ENCODE measurements around the gene CCNY. TPM values are rescaled to one million over a fixed set of nuclear protein-coding genes. Genes with fewer than 3 reads are reported as not detected.

The CCNY gene
- total RNA-seq, 4 donors from 2014 or later = 21.7 to 27.7 (median 24.8) TPM

GRCh38 chr10:35425595-35425994, 89.3 kb downstream of the CCNY start:
- H3K27me3 ChIP-seq = no peaks in the 10 kb centered on the region
- no peaks in the 10 kb centered on the region for H3K9me3 ChIP-seq
- H3K36me3 ChIP-seq = no peaks in the 10 kb centered on the region
- peaks cover 0 to 18% (median 4%) of the 10 kb centered on the region in 4 donors for H3K4me1 ChIP-seq
- no peak for DNase-seq
- no peak for TF ChIP-seq POLR2A (IDR thresholded peaks at IDR 0.05)
- no peak for TF ChIP-seq CTCF (IDR thresholded peaks at IDR 0.05)
- H3K27ac ChIP-seq = no peak overlapping the region
- no peak overlapping the region for H3K4me3 ChIP-seq

- H3K36me3 ChIP-seq = no peaks in the 10 kb centered on the region
- no peak for TF ChIP-seq POLR2A (IDR thresholded peaks at IDR 0.05)
- no peak for TF ChIP-seq CTCF (IDR thresholded peaks at IDR 0.05)
- no peaks in the 10 kb centered on the region for H3K9me3 ChIP-seq
- peaks cover 0 to 13% (median 4%) of the 10 kb centered on the region in 4 donors for H3K4me1 ChIP-seq
- H3K27ac ChIP-seq = no peak overlapping the region
- H3K27me3 ChIP-seq = no peaks in the 10 kb centered on the region
- DNase-seq = no peak
- no peak overlapping the region for H3K4me3 ChIP-seq
Measured at GRCh38 chr10:35426657-35427056, 90.3 kb downstream of the CCNY start.

- Histone ChIP-seq H3K4me1 (peaks cover 0 to 13% (median 4%) of the 10 kb centered on the region in 4 donors), H3K9me3 (no peaks in the 10 kb centered on the region), H3K27ac (no peak overlapping the region), H3K27me3 (no peaks in the 10 kb centered on the region), H3K36me3 (no peaks in the 10 kb centered on the region), H3K4me3 (no peak overlapping the region)
- DNase-seq = no peak
- TF ChIP-seq CTCF (IDR thresholded peaks at IDR 0.05) (no peak), POLR2A (IDR thresholded peaks at IDR 0.05) (no peak)
Measured at GRCh38 chr10:35427543-35427942, 91.2 kb downstream of the CCNY start.

DNA sequence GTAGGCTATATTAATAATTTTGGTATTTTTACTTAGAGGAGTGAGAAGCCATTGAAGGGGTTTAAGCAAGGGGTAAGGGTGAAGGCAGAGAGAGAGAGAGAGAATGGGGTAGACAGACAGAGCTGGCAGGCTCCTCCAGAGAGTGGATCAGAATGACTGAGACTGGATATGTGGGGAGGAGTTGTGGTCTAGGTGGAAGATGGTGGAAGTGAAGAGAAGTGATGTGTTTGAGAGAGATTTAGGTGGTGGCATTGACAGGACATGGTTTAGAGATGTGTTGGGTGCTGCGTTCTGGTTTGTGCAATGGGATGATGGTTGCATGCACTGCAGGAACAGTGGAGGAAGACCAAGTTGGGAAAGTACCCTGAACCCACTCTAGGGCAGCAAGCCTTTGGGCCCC, 92.2 kb downstream of the CCNY start:
- Histone ChIP-seq H3K27me3 (no peaks in the 10 kb centered on the region), H3K9me3 (no peaks in the 10 kb centered on the region), H3K27ac (no peak overlapping the region), H3K36me3 (no peaks in the 10 kb centered on the region), H3K4me3 (no peak overlapping the region), H3K4me1 (peaks cover 0 to 13% (median 4%) of the 10 kb centered on the region in 4 donors)
- TF ChIP-seq CTCF (IDR thresholded peaks at IDR 0.05) = no peak
- DNase-seq = no peak

DNA sequence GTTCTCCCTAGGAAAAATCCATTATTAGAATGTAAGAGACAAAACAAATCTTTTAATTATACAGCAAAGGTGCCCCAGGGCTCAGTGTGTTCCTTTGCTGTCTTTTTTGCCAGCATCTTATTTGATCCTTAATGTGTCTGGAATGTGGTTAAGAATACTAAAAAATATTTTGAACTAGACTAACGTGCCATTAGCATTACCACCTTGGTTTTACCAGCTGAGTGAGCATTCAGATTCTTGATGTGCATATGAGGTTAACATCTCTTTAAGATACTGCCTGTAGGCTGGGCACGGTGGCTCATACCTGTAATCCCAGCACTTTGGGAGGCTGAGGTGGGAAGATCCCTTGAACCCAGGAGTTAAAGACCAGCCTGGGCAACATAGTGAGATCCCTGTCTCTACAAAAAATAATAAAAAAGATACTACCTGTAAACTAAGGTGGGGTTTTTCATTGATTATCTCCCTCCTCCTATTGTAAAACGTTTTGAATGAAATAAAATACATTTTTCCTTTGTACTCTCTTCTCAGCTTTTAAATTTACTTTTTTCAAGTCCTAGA, 96.6 kb downstream of the CCNY start:
- no peak for DNase-seq
- TF ChIP-seq CTCF (IDR thresholded peaks at IDR 0.05) (no peak), POLR2A (IDR thresholded peaks at IDR 0.05) (no peak)
- H3K36me3 ChIP-seq = no peaks in the 10 kb centered on the region

More for the DNA sequence above, 96.6 kb downstream of the CCNY start:
- H3K4me3 ChIP-seq = no peak overlapping the region
- no peaks in the 10 kb centered on the region for H3K9me3 ChIP-seq
- H3K27me3 ChIP-seq = no peaks in the 10 kb centered on the region
- no peak overlapping the region for H3K27ac ChIP-seq
- peaks cover 0 to 5% (median 0%) of the 10 kb centered on the region in 4 donors for H3K4me1 ChIP-seq

All from Peyer's patch (tissue), 4 donors.